ENCODE results near the gene TIMM10B.

- TF ChIP-seq CTCF (IDR thresholded peaks at IDR 0.05; ENCODE audit: low read length) (no peak), EZH2 (optimal IDR thresholded peaks at IDR 0.05; ENCODE audit: low read depth, low read length) (no peak)
Observed at GRCh38 chr11:6480299-6480914, 894 bp upstream of the TIMM10B start.

All from MM.1S (cell line).